ENCODE measurements around the gene ABLIM3. TPM values are rescaled to one million over a fixed set of nuclear protein-coding genes. Genes with fewer than 3 reads are reported as not detected.

Gene ABLIM3
- total and polyA plus RNA-seq, 9 of the 15 experiments (the other 6 are each of a cell fraction or from before 2014, with no cell fraction given) = 0.03 to 0.38 (median 0.11) TPM

- BruUV-seq (replicated peaks) = no TSS peak
- Histone ChIP-seq H3K27ac (ENCODE audit: extremely low read depth, low read depth, low read length) (no peak overlapping the region), H3K27me3 (ENCODE audit: control insufficient read depth in 2 of 2, insufficient read depth in 2 of 2, low read length in 2 of 2) (peaks cover 7 to 17% of the 10 kb centered on the region in 2 experiments; a peak in 4 of 5 replicates), H3K36me3 (ENCODE audit: control insufficient read depth, insufficient read depth, low read length) (no peaks in the 10 kb centered on the region), H3K9me3 (replicated peaks; ENCODE audit: control insufficient read depth, insufficient read depth, low read depth, low read length) (no peaks in the 10 kb centered on the region), H4K20me1 (replicated peaks; ENCODE audit: control insufficient read depth, insufficient read depth, low read length) (no peaks in the 10 kb centered on the region), H3K4me1 (replicated peaks in 1 of 2; ENCODE audit: control insufficient read depth in 2 of 2, insufficient read depth in 2 of 2, low read length in 2 of 2) (peaks cover 5 to 13% of the 10 kb centered on the region in 2 experiments; a peak in 4 of 5 replicates), H2AFZ (ENCODE audit: low read depth, low read length) (no peak overlapping the region), H3K79me2 (ENCODE audit: control insufficient read depth, insufficient read depth, low read length) (no peaks in the 10 kb centered on the region), H3K4me2 (ENCODE audit: insufficient read depth, low read length) (no peak overlapping the region), H3K9me1 (ENCODE audit: control insufficient read depth, insufficient read depth, low read length) (no peaks in the 10 kb centered on the region), H3K4me3 (no peak overlapping the region), H3K9ac (ENCODE audit: insufficient read depth in 1 of 2, low read depth in 2 of 2, low read length in 2 of 2) (no peak overlapping the region)
- TF ChIP-seq ASH1L (IDR thresholded peaks at IDR 0.05; ENCODE audit: borderline replicate concordance, low read depth, partially characterized antibody) = no peak
- TF ChIP-seq, protein P1, sequence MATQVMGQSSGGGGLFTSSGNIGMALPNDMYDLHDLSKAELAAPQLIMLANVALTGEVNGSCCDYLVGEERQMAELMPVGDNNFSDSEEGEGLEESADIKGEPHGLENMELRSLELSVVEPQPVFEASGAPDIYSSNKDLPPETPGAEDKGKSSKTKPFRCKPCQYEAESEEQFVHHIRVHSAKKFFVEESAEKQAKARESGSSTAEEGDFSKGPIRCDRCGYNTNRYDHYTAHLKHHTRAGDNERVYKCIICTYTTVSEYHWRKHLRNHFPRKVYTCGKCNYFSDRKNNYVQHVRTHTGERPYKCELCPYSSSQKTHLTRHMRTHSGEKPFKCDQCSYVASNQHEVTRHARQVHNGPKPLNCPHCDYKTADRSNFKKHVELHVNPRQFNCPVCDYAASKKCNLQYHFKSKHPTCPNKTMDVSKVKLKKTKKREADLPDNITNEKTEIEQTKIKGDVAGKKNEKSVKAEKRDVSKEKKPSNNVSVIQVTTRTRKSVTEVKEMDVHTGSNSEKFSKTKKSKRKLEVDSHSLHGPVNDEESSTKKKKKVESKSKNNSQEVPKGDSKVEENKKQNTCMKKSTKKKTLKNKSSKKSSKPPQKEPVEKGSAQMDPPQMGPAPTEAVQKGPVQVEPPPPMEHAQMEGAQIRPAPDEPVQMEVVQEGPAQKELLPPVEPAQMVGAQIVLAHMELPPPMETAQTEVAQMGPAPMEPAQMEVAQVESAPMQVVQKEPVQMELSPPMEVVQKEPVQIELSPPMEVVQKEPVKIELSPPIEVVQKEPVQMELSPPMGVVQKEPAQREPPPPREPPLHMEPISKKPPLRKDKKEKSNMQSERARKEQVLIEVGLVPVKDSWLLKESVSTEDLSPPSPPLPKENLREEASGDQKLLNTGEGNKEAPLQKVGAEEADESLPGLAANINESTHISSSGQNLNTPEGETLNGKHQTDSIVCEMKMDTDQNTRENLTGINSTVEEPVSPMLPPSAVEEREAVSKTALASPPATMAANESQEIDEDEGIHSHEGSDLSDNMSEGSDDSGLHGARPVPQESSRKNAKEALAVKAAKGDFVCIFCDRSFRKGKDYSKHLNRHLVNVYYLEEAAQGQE (IDR thresholded peaks at IDR 0.05; ENCODE audit: borderline replicate concordance) = peak; percentile 13; the same call in 1 of the 2 replicates
- TF ChIP-seq, protein P1 (CRISPR knock-in tag; IDR thresholded peaks at IDR 0.05; ENCODE audit: low read depth) = no peak
- TF ChIP-seq RAD21 (CRISPR knock-in tag; conservative IDR thresholded peaks at IDR 0.05 in 1 of 2, IDR thresholded peaks at IDR 0.05 in 1 of 2) = peak; percentile 51 to 71
- TF ChIP-seq NFIC (IDR thresholded peaks at IDR 0.05) = no peak
- no peak for TF ChIP-seq ZNF76 (CRISPR knock-in tag; IDR thresholded peaks at IDR 0.05; ENCODE audit: borderline replicate concordance)
- peak in 1 of 3 experiments; percentile 29; a peak in 2 of 6 replicates for TF ChIP-seq CTCF (IDR thresholded peaks at IDR 0.05 in 2 of 3, conservative IDR thresholded peaks at IDR 0.05 in 1 of 3; ENCODE audit: insufficient read depth in 2 of 3, low read depth in 1 of 3, low read length in 3 of 3)
- no peak for TF ChIP-seq NFE2L1 (tag; IDR thresholded peaks at IDR 0.05; ENCODE audit: borderline replicate concordance, low read depth)
- DNase-seq (ENCODE audit: extremely low read depth in 1 of 4, low spot score in 3 of 4) (no peak), FAIRE-seq (no peak), ATAC-seq (no peak)
- WGBS (ENCODE audit: insufficient coverage, low coverage, missing lambda C conversion rate) = 3% methylated on average over 8 of the region's 8 CpGs
- intact Hi-C loops (cut with micrococcal nuclease) (no loop called here), in situ Hi-C loops (cut with MboI) (loop anchor here (25.0 kb wide), 1 partner anchor 432 kb away; the partner anchor contains the start of gene CSNK1A1)
- POLR2A ChIA-PET = no interaction called here
- CTCF ChIA-PET (ENCODE audit: low intra/inter-chr PET ratio) = interaction anchor here (1.6 kb wide), 1 partner anchor 139 kb away, joined by 4 read pairs; no protein-coding TSS in a partner anchor
Observed at GRCh38 chr5:149130121-149130914, 11.0 kb upstream of the ABLIM3 start.

Data from K562 (cell line).